OCI-LY3 (cell line): ENCODE results near the gene NKX2-3.

Experiments used
- H2AFZ ChIP-seq: fragments of 200-600, 300-600 bp; shearing (Covaris generic); 2 replicates; pipeline ENCODE4 v1.6.0; 2014; ENCODE audit warnings: antibody characterized with exemption, low read depth, low read length
- H3K27ac ChIP-seq: fragments of 200-600, 300-600 bp; sonication (generic); 2 replicates; pipeline ENCODE4 v1.5.1; 2014; ENCODE audit warnings: mild to moderate bottlenecking, low read length, moderate library complexity, mixed read lengths
- H3K27me3 ChIP-seq: fragments of 200-600, 300-600 bp; sonication (generic); 2 replicates; pipeline ENCODE4 v1.6.1; 2014; ENCODE audit warnings: low read depth, low read length, mixed read lengths
- H3K36me3 ChIP-seq: fragments of 200-600, 300-600 bp; sonication (generic); replicated peaks from 2 replicates; pipeline ENCODE3; 2014; ENCODE audit warnings: low read depth, low read length, mixed read lengths
- H3K4me1 ChIP-seq: fragments of 300-600, 200-600 bp; sonication (generic); 2 replicates; pipeline ENCODE4 v1.6.1; 2014; ENCODE audit warnings: low read length, mixed read lengths
- H3K4me2 ChIP-seq: fragments of 200-600, 300-600 bp; sonication (generic); 2 replicates; pipeline ENCODE4 v1.6.1; 2014; ENCODE audit warnings: low read length, mixed read lengths
- H3K4me3 ChIP-seq: fragments of 300-600, 200-600 bp; sonication (generic); 2 replicates; pipeline ENCODE4 v1.5.1; 2014; ENCODE audit warnings: antibody characterized with exemption, mild to moderate bottlenecking, low read length, moderate library complexity
- H3K79me2 ChIP-seq: fragments of 300-600, 200-600 bp; shearing (Covaris generic); 2 replicates; pipeline ENCODE4 v1.6.1; 2014; ENCODE audit warnings: mild to moderate bottlenecking, low read length, mixed read lengths
- H3K9ac ChIP-seq: fragments of 300-600, 200-600 bp; shearing (Covaris generic); 2 replicates; pipeline ENCODE4 v1.6.0; 2014; ENCODE audit warnings: mild to moderate bottlenecking, low read length, moderate library complexity
- H3K9me3 ChIP-seq: fragments of 200-600, 300-600 bp; shearing (Covaris generic); 2 replicates; pipeline ENCODE4 v1.6.1; 2014; ENCODE audit warnings: low read length, mixed read lengths; ENCODE audit not compliant: insufficient read depth
- H4K20me1 ChIP-seq: fragments of 200-600, 300-600 bp; sonication (generic); 2 replicates; pipeline ENCODE4 v1.6.1; 2016; ENCODE audit warnings: low read length, mixed read lengths; ENCODE audit not compliant: insufficient read depth
- EZH2phosphoT487 ChIP-seq: fragments of 200-600 bp; shearing (Covaris generic); IDR thresholded peaks from 2 replicates; pipeline ENCODE4 v1.6.1; 2018; ENCODE audit warnings: antibody characterized with exemption, mixed run types, low read depth
- TF ChIP-seq, protein P1 (sequence below): fragments of 200-600, 300-600 bp; sonication (generic); IDR thresholded peaks from 2 replicates; pipeline ENCODE4 v1.5.1; 2014; ENCODE audit warnings: antibody characterized with exemption, low read length, low read depth

The NKX2-3 gene

DNA sequence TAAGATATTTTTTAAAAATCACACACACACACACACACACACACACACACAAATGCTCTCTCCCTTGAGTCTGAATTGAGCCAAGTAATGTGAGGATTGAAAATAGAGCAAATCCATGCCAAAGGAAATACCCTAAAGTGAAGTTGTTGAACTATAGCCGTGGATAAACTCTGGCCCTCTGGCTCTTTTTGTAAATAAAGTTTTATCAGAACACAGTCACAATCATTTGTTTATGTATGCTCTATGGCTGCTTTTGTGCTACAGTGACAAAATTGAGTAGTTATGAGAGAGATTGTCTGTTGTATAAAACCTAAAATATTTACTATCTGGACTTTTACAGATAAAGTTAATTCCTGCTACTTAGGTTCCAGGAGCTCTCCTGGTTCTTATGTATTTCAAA lies 39.1 kb downstream of the NKX2-3 start:
- Histone ChIP-seq H3K36me3 (no peaks in the 10 kb centered on the region), H3K4me2 (no peak overlapping the region), H2AFZ (no peak overlapping the region), H3K9ac (no peak overlapping the region), H3K79me2 (no peaks in the 10 kb centered on the region), H3K4me3 (no peak overlapping the region), H3K9me3 (no peaks in the 10 kb centered on the region), H3K4me1 (peaks cover 14% of the 10 kb centered on the region), H3K27me3 (no peaks in the 10 kb centered on the region), H3K27ac (no peak overlapping the region), H4K20me1 (no peaks in the 10 kb centered on the region)
- no peak for TF ChIP-seq EZH2phosphoT487
- TF ChIP-seq, protein P1, sequence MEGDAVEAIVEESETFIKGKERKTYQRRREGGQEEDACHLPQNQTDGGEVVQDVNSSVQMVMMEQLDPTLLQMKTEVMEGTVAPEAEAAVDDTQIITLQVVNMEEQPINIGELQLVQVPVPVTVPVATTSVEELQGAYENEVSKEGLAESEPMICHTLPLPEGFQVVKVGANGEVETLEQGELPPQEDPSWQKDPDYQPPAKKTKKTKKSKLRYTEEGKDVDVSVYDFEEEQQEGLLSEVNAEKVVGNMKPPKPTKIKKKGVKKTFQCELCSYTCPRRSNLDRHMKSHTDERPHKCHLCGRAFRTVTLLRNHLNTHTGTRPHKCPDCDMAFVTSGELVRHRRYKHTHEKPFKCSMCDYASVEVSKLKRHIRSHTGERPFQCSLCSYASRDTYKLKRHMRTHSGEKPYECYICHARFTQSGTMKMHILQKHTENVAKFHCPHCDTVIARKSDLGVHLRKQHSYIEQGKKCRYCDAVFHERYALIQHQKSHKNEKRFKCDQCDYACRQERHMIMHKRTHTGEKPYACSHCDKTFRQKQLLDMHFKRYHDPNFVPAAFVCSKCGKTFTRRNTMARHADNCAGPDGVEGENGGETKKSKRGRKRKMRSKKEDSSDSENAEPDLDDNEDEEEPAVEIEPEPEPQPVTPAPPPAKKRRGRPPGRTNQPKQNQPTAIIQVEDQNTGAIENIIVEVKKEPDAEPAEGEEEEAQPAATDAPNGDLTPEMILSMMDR = no peak

DNA sequence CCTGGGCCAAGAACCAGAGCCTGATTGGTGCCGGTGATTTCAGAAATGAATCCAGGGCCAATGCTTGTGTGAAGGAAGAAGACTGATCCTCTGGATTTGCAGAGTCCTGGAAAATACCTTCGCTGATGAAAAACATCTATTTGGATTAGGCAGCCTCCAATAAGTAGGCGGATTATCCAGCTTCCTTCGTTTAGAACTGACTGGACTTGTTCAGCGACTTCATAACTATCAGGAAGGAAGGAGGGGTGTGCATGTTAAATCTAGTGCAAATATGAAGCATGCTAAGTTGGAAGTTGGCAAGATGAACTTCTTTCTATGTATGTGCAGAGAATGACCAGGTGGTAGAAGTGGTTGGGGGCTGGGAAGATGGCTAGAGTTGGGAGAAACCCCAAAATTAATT lies 41.0 kb downstream of the NKX2-3 start:
- peaks cover 14% of the 10 kb centered on the region for H3K4me1 ChIP-seq
- no peak overlapping the region for H3K4me3 ChIP-seq
- H3K9ac ChIP-seq = no peak overlapping the region
- no peak overlapping the region for H2AFZ ChIP-seq
- TF ChIP-seq, protein P1 = no peak
- no peak for TF ChIP-seq EZH2phosphoT487
- H4K20me1 ChIP-seq = no peaks in the 10 kb centered on the region
- H3K9me3 ChIP-seq = no peaks in the 10 kb centered on the region
- H3K36me3 ChIP-seq = no peaks in the 10 kb centered on the region
- H3K79me2 ChIP-seq = no peaks in the 10 kb centered on the region
- no peak overlapping the region for H3K4me2 ChIP-seq
- H3K27ac ChIP-seq = no peak overlapping the region
- no peaks in the 10 kb centered on the region for H3K27me3 ChIP-seq

DNA sequence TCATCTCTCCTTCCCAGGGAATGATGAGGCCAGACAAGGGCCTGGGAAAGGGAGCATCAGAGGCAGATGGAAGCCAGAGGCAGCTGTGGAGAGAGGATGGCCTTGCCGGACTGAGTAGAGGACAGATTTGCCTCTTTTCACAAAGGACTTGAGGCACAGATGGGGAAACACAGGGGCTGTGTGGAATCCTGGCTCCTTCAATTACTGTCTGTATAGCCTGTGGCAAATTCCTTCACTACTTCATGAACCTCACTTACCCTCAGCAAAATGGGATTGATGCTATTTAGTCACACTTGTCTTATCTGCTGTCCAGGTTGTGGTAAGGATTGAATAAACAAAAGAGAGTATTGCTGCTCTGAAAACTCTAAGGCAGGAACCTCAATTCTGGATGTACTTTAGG lies 47.2 kb downstream of the NKX2-3 start:
- H3K9me3 ChIP-seq = no peaks in the 10 kb centered on the region
- H3K27me3 ChIP-seq = no peaks in the 10 kb centered on the region
- H3K79me2 ChIP-seq = no peaks in the 10 kb centered on the region
- no peak overlapping the region for H3K4me2 ChIP-seq
- H3K36me3 ChIP-seq = no peaks in the 10 kb centered on the region
- no peaks in the 10 kb centered on the region for H3K4me1 ChIP-seq
- no peak for TF ChIP-seq EZH2phosphoT487
- TF ChIP-seq, protein P1 = no peak
- H3K9ac ChIP-seq = no peak overlapping the region
- no peaks in the 10 kb centered on the region for H4K20me1 ChIP-seq
- H3K27ac ChIP-seq = no peak overlapping the region
- no peak overlapping the region for H2AFZ ChIP-seq
- H3K4me3 ChIP-seq = no peak overlapping the region

DNA sequence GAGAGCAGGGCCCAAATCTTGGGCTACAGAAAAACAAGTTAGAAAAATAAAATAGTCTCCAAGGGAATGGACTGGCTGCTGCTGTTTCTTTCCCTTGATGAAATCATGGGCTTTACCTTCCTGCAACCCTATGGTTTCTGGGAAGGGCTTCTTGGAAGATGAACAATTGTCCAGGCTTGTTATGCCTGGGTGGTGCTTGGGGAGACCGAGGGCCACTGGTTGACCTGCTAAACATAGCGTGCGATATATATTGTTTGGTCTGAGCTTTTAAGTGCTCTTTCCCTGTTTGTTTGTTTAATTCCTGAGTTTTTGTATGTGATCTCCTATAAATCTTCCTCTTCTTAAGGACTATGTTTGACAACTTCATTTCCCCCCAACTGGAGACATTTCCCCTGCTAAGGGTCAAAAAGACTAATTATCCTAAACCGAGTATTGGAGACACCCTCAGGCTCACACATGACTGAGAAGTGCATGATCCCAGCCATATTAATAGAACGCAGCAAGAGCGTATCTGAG lies 49.6 kb downstream of the NKX2-3 start:
- H3K9me3 ChIP-seq = no peaks in the 10 kb centered on the region
- TF ChIP-seq, protein P1 = no peak
- no peak for TF ChIP-seq EZH2phosphoT487

More for the DNA sequence above, 49.6 kb downstream of the NKX2-3 start:
- Histone ChIP-seq H3K4me1 (no peaks in the 10 kb centered on the region), H4K20me1 (no peaks in the 10 kb centered on the region), H3K27me3 (no peaks in the 10 kb centered on the region), H2AFZ (no peak overlapping the region), H3K4me2 (no peak overlapping the region), H3K4me3 (no peak overlapping the region), H3K36me3 (no peaks in the 10 kb centered on the region), H3K79me2 (no peaks in the 10 kb centered on the region), H3K27ac (no peak overlapping the region), H3K9ac (no peak overlapping the region)
